NT2/D1 (cell line): ENCODE measurements around the gene KDM2A.

Experiments
- SUZ12 ChIP-seq: IDR thresholded peaks from 2 replicates; pipeline ENCODE4 v1.6.1; 2011; ENCODE audit not compliant: insufficient read length, insufficient read depth; ENCODE audit errors: extremely low read depth
- YY1 ChIP-seq: IDR thresholded peaks from 2 replicates; pipeline ENCODE4 v1.6.1; 2011; ENCODE audit not compliant: insufficient read length, insufficient read depth

- TF ChIP-seq SUZ12 (no peak), YY1 (no peak)
Measured at GRCh38 chr11:67293090-67293489, 174.0 kb downstream of the KDM2A start.
